Lung (tissue), 12 donors: ENCODE data around the gene OSM. TPM values are rescaled to one million over a fixed set of nuclear protein-coding genes. Genes with fewer than 3 reads are reported as not detected.

ENCODE experiments used
- ATAC-seq: fragments of 200-7000 bp; cut with Tn5 transposase; one replicate; pipeline ENCODE4 v1.9.1; 2020; ENCODE audit warnings: moderate number of reproducible peaks; ENCODE audit not compliant: insufficient read depth, low FRiP score
- DNase-seq, 3 donors: peaks; one replicate each; pipeline ENCODE4 v3.0.0-alpha.2; 2013 to 2017
- H3K27ac ChIP-seq, 2 donors: one replicate each; pipeline ENCODE4 v1.5.1; 2013; ENCODE audit warnings: mild to moderate bottlenecking in 2 of 2, moderate library complexity in 2 of 2, control low read depth in 1 of 2, inconsistent platforms in 1 of 2, low read depth in 1 of 2, low read length in 1 of 2
- H3K27me3 ChIP-seq, 3 donors: one replicate each; pipeline ENCODE4 v1.5.1; 2013; ENCODE audit warnings: low read length in 2 of 3; ENCODE audit not compliant: control insufficient read depth in 3 of 3, insufficient read depth in 3 of 3
- H3K36me3 ChIP-seq, 4 donors: one replicate each; pipeline ENCODE4 v1.5.1; 2013; ENCODE audit warnings: low read length in 4 of 4, mild to moderate bottlenecking in 1 of 4, moderate library complexity in 1 of 4; ENCODE audit not compliant: control insufficient read depth in 4 of 4, insufficient read depth in 4 of 4
- H3K4me1 ChIP-seq, 5 donors: one replicate each; pipeline ENCODE4 v1.5.1; 2013; ENCODE audit warnings: low read length in 5 of 5, mild to moderate bottlenecking in 2 of 5, moderate library complexity in 1 of 5; ENCODE audit not compliant: control insufficient read depth in 5 of 5, insufficient read depth in 5 of 5
- H3K4me3 ChIP-seq: one replicate; pipeline ENCODE4 v1.5.1; 2013; ENCODE audit warnings: mild to moderate bottlenecking, control low read depth, moderate library complexity
- H3K9ac ChIP-seq, 2 donors: one replicate each; pipeline ENCODE4 v1.5.1; 2013; ENCODE audit warnings: low read length in 2 of 2, control low read depth in 1 of 2; ENCODE audit not compliant: insufficient read depth in 1 of 2
- H3K9me3 ChIP-seq, 4 donors: one replicate each; pipeline ENCODE4 v1.5.1; 2013; ENCODE audit warnings: low read length in 3 of 4, mild to moderate bottlenecking in 1 of 4, moderate library complexity in 1 of 4; ENCODE audit not compliant: control insufficient read depth in 4 of 4, insufficient read depth in 3 of 4
- CTCF ChIP-seq: IDR thresholded peaks from 2 replicates; pipeline ENCODE4 v1.5.1; 2012; ENCODE audit warnings: mild to moderate bottlenecking; ENCODE audit errors: control extremely low read depth, extremely low read depth
- WGBS, 2 donors: extraction: QIAGEN DNeasy Blood & Tissue Kit; methylation state at CpG; one replicate each; pipeline ENCODE4 v1.1.7; 2013; 5-methylcytosine and 5-hydroxymethylcytosine counted together
- polyA plus RNA-seq, 2 donors: library from polyadenylated mRNA; stranded (reverse); fragments of 200-250 nt; gene quantifications; one replicate each; pipeline ENCODE4 v1.2.1, GENCODE V29; 2013
- total RNA-seq, 2 donors: library from RNA; depleted of rRNA in 1 of 2; stranded (reverse); fragments of >200 nt in 1 of 2; gene quantifications; one replicate each; pipeline ENCODE4 v1.2.1, GENCODE V29; 2014 to 2021
- donor health status: control.
- donor health status: control.
- donor health status: Bipolar disorder and iron deficiency.
- donor health status: healthy.
- donor health status: DM: yes; HTN: yes; CAD: no.

Gene OSM
- total and polyA plus RNA-seq, 4 donors, result 0.57 to 33.2 (median 2.5) TPM

- WGBS, 2 donors, result 91 to 92% methylated on average over 18 of the region's 18 CpGs
- peak overlapping the region; percentile 74 to 89 for H3K27ac ChIP-seq
- DNase-seq (no peak), ATAC-seq (no peak)
- no peak for TF ChIP-seq CTCF
- no peak overlapping the region for H3K9ac ChIP-seq
- no peak overlapping the region for H3K4me3 ChIP-seq
- H3K36me3 ChIP-seq, result peaks cover 0 to 40% (median 26%) of the 10 kb centered on the region in 4 donors
- peaks cover 4 to 35% (median 25%) of the 10 kb centered on the region in 5 donors for H3K4me1 ChIP-seq
- no peaks in the 10 kb centered on the region for H3K27me3 ChIP-seq
- H3K9me3 ChIP-seq, result no peaks in the 10 kb centered on the region
Measured at GRCh38 chr22:30292069-30292970, 25.7 kb upstream of the OSM start.

- Histone ChIP-seq H3K27ac (peak overlapping the region; percentile 87 to 89), H3K27me3 (no peaks in the 10 kb centered on the region), H3K36me3 (peaks cover 0 to 36% (median 24%) of the 10 kb centered on the region in 4 donors), H3K9me3 (no peaks in the 10 kb centered on the region), H3K4me3 (no peak overlapping the region), H3K9ac (peak overlapping the region in 1 of 2 donors; percentile 8), H3K4me1 (peaks cover 4 to 35% (median 21%) of the 10 kb centered on the region in 5 donors)
- no peak for TF ChIP-seq CTCF
- ATAC-seq, result peak; percentile 0
- WGBS, 2 donors, result 47 to 72% methylated on average over 13 of the region's 13 CpGs
- DNase-seq, result peak; percentile 80 to 91 (median 85)
Measured at GRCh38 chr22:30291058-30291892, 24.6 kb upstream of the OSM start.

GRCh38 chr22:30290342-30291057 is 23.8 kb upstream of the OSM start:
- 42 to 43% methylated on average over 3 of the region's 3 CpGs for WGBS, 2 donors
- no peak overlapping the region for H3K9ac ChIP-seq
- TF ChIP-seq CTCF, result no peak

More at GRCh38 chr22:30290342-30291057, 23.8 kb upstream of the OSM start:
- H3K4me3 ChIP-seq, result no peak overlapping the region
- peaks cover 0 to 37% (median 23%) of the 10 kb centered on the region in 4 donors for H3K36me3 ChIP-seq
- H3K4me1 ChIP-seq, result peaks cover 4 to 35% (median 21%) of the 10 kb centered on the region in 5 donors
- no peaks in the 10 kb centered on the region for H3K27me3 ChIP-seq
- no peaks in the 10 kb centered on the region for H3K9me3 ChIP-seq
- H3K27ac ChIP-seq, result peak overlapping the region; percentile 87 to 89
- DNase-seq, result no peak
- no peak for ATAC-seq
